Activated CD8-positive, alpha-beta T cell treated with anti-CD3 and anti-CD28 coated beads for 36 hours (primary cell): ENCODE measurements around the gene RAB8B. TPM values are rescaled to one million over a fixed set of nuclear protein-coding genes. Genes with fewer than 3 reads are reported as not detected.

Source experiments
- ATAC-seq: fragments of 200-7000 bp; cut with Tn5 transposase; one replicate; pipeline ENCODE4 v1.10.0; 2021; ENCODE audit warnings: mild to moderate bottlenecking, moderate library complexity
- CTCF ChIA-PET: fragments of 350-600 bp; sonication (Branson Sonifier 250); formaldehyde crosslinking; loops from one replicate; lab custom pipeline; 2021; ENCODE audit warnings: antibody characterized with exemption; lab: Charles Lee
- POLR2A ChIA-PET: fragments of 350-600 bp; sonication (Branson Sonifier 250); formaldehyde crosslinking; loops from one replicate; lab custom pipeline; 2021; ENCODE audit warnings: antibody characterized with exemption; lab: Charles Lee
- DNase-seq: peaks from one replicate; pipeline ENCODE4 v3.0.0-alpha.2; 2020
- H3K27ac Mint-ChIP-seq: one replicate; pipeline ENCODE4 v1.8.0; 2021; ENCODE audit warnings: mild to moderate bottlenecking, mixed read lengths
- H3K27me3 Mint-ChIP-seq: one replicate; pipeline ENCODE4 v1.8.0; 2021; ENCODE audit warnings: mixed read lengths
- H3K36me3 Mint-ChIP-seq: one replicate; pipeline ENCODE4 v1.8.0; 2021; ENCODE audit warnings: low read depth, mixed read lengths
- H3K4me1 Mint-ChIP-seq: one replicate; pipeline ENCODE4 v1.8.0; 2021; ENCODE audit warnings: low read depth, mixed read lengths
- H3K4me3 Mint-ChIP-seq: one replicate; pipeline ENCODE4 v1.8.0; 2021; ENCODE audit warnings: mild to moderate bottlenecking, moderate library complexity, mixed read lengths
- H3K9me3 Mint-ChIP-seq: one replicate; pipeline ENCODE4 v1.8.0; 2021; ENCODE audit warnings: mixed read lengths
- intact Hi-C: fragments of 100-400 bp; cut with micrococcal nuclease; formaldehyde crosslinking; loops from one replicate; pipeline ENCODE4 v1.10.0; 2022
- total RNA-seq, 2 experiments: library from RNA; stranded (reverse); gene quantifications; one replicate each; pipeline ENCODE4 v1.2.3, GENCODE V29; 2021
- TF ChIP-seq, protein P1 (sequence below): fragments of 200-600 bp; IDR thresholded peaks from one replicate; pipeline ENCODE4 v1.8.0; 2022; ENCODE audit warnings: antibody characterized with exemption, mild to moderate bottlenecking

RAB8B gene
- 100 to 1,000 TPM; 252 to 261 TPM for total RNA-seq

DNA sequence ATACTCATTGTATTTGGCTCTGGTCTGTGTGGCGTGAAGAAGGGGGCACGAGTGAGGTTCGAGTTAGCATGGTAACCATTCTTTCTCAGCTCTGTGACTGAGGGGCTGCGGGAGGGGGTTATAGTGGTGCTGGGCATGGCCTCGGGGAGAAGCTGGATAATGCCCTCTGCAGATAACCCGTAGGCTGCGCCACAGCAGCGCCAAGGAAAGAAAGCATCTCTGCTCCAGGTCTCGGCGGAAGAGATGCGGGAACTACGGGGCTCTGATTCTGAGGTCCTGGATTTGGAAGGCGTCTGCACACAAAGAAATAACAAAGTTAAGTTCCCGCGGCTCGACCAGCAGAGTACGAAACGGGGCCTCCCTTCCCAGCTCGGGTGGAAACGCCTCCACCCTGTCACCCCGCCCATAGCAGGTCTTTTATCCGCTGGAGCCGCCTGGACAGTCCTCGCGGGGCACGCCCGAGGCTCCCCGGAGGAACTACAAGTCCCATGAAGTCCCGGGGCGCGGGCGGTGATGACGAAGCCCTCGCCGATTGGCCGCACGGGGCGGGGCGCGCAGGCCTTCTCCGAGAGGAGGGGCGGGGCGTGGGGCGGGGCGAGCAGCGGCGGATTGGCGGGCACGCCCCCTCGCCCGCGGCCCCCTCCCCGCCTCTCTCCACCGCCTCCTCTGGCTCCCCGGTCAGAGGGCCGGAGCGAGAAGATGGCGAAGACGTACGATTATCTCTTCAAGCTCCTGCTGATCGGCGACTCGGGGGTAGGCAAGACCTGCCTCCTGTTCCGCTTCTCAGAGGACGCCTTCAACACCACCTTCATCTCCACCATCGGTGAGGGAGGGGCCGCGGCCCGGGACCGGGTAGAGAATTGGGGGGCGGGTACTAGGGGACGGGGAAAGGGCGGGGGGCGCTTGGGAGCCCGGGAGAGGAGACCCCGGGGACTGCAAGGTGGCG is at the start of gene RAB8B:
RAB8B (plus strand) TSS at position 681 of the 946 bp plus-strand sequence; CDS start at position 700, 19 bp downstream.
- Mint-ChIP-seq H3K4me3 (peak within 1 kb of the TSS; percentile 89), H3K27ac (peak within 1 kb of the TSS; percentile 95), H3K27me3 (no peaks in the 10 kb centered on the region), H3K36me3 (peaks cover 35% of the 10 kb centered on the region), H3K9me3 (no peaks in the 10 kb centered on the region), H3K4me1 (peaks cover 32% of the 10 kb centered on the region)
- ChIA-PET POLR2A (interaction anchor here (0.6 to 1.3 kb wide), 4 partner anchors 9 to 43 kb away, joined by 3 to 5 read pairs (median 3); partner anchors contain the start of gene RPS27L), CTCF (interaction anchor here (0.8 to 1.0 kb wide), 2 partner anchors 73 to 100 kb away, joined by 3 to 5 read pairs; no protein-coding TSS in a partner anchor)
- DNase-seq (peak; percentile 99), ATAC-seq (peak; percentile 84)
- TF ChIP-seq, protein P1, sequence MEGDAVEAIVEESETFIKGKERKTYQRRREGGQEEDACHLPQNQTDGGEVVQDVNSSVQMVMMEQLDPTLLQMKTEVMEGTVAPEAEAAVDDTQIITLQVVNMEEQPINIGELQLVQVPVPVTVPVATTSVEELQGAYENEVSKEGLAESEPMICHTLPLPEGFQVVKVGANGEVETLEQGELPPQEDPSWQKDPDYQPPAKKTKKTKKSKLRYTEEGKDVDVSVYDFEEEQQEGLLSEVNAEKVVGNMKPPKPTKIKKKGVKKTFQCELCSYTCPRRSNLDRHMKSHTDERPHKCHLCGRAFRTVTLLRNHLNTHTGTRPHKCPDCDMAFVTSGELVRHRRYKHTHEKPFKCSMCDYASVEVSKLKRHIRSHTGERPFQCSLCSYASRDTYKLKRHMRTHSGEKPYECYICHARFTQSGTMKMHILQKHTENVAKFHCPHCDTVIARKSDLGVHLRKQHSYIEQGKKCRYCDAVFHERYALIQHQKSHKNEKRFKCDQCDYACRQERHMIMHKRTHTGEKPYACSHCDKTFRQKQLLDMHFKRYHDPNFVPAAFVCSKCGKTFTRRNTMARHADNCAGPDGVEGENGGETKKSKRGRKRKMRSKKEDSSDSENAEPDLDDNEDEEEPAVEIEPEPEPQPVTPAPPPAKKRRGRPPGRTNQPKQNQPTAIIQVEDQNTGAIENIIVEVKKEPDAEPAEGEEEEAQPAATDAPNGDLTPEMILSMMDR, result no peak
- intact Hi-C loops, result no loop called here

DNA sequence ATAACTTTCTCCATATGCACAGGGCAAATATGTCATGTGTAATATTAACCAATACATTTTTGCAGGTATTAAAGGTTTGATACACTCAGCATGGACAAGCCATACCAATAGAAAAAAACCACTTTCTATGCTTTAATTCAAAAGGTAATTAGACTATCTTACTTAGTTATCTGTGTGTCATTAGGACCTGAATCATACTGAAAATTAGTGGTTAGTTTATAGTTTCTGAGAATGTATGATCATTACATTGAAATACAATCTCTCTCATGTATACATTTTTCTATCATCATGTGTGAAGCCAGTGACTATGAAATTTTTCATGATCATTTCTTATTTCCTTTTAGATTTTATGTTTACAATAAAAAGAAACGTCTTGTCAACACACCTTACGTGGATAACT is 48.5 kb upstream of the RAB8B start:
- ChIA-PET CTCF (no interaction called here), POLR2A (no interaction called here)
- H3K27me3 Mint-ChIP-seq, result no peaks in the 10 kb centered on the region
- H3K4me3 Mint-ChIP-seq, result no peak overlapping the region
- ATAC-seq (no peak), DNase-seq (no peak)
- H3K27ac Mint-ChIP-seq, result no peak overlapping the region
- TF ChIP-seq, protein P1, result no peak
- intact Hi-C loops, result no loop called here
- peaks cover 16% of the 10 kb centered on the region for H3K4me1 Mint-ChIP-seq
- no peaks in the 10 kb centered on the region for H3K9me3 Mint-ChIP-seq
- peaks cover 10% of the 10 kb centered on the region for H3K36me3 Mint-ChIP-seq

DNA sequence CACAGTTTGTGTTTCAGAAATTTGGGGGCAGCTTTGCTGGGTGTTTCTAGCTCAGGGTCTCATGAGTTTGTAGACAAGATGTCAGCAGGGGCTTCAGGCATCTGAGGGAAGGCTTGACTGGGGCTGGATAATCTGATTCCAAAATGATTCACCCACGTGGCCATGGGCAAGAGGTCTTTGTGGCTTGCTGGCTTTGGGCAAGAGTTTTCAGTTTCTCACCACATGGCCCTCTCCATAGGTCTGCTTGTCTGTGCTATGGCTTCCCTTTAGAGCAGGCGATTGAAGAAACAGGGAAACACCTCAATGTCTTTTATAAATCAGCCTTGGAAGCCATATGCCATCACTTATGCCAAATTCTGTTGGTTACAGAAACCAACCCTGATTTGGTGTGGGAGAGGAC is 44.0 kb upstream of the RAB8B start:
- H3K9me3 Mint-ChIP-seq, result no peaks in the 10 kb centered on the region
- H3K27ac Mint-ChIP-seq, result no peak overlapping the region
- no peaks in the 10 kb centered on the region for H3K27me3 Mint-ChIP-seq
- peaks cover 19% of the 10 kb centered on the region for H3K36me3 Mint-ChIP-seq
- no peak for ATAC-seq
- no peak overlapping the region for H3K4me3 Mint-ChIP-seq
- intact Hi-C loops, result no loop called here
- CTCF ChIA-PET, result interaction anchor here (0.8 to 1.7 kb wide), 3 partner anchors 11 to 22 kb away, joined by 3 to 6 read pairs (median 4); partner anchors contain the start of gene RPS27L
- TF ChIP-seq, protein P1, result no peak
- POLR2A ChIA-PET, result interaction anchor here (0.7 to 1.3 kb wide), 2 partner anchors 12 to 25 kb away, joined by 3 to 4 read pairs; partner anchors contain the start of gene RPS27L
- H3K4me1 Mint-ChIP-seq, result peaks cover 22% of the 10 kb centered on the region
- DNase-seq, result no peak

DNA sequence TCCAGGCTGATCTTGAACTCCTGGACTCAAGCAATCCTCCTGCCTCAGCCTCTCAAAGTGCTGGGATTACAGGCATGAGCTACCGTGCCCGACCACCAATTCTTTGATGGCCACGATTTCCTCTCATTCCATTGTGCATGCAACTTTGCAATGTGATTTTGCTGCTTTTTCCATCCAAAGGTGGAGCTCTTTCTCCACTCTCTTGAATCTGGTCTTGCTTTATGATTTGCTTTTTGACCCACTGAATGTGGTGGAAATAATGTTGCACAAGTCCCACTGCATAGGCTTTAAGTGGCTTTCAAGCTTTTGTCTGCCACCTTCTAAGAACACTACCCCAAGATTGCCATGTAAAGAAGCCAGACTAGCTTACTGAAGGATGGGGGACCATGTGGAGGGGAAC is 42.7 kb upstream of the RAB8B start:
- H3K27me3 Mint-ChIP-seq, result no peaks in the 10 kb centered on the region
- H3K4me3 Mint-ChIP-seq, result no peak overlapping the region
- peaks cover 16% of the 10 kb centered on the region for H3K4me1 Mint-ChIP-seq
- no peak for ATAC-seq
- no peak overlapping the region for H3K27ac Mint-ChIP-seq
- no peaks in the 10 kb centered on the region for H3K9me3 Mint-ChIP-seq
- POLR2A ChIA-PET, result interaction anchor here (1.3 to 2.0 kb wide), 2 partner anchors 10 kb away, joined by 4 read pairs; partner anchors contain the start of gene RPS27L
- no peak for DNase-seq
- intact Hi-C loops, result no loop called here
- CTCF ChIA-PET, result interaction anchor here (1.3 to 1.8 kb wide), 3 partner anchors 11 to 129 kb away, joined by 4 to 6 read pairs (median 4); no protein-coding TSS in a partner anchor
- H3K36me3 Mint-ChIP-seq, result peaks cover 21% of the 10 kb centered on the region
- TF ChIP-seq, protein P1, result no peak
